Panc1 (cell line): ENCODE measurements around the gene PPP4R3A. TPM values are rescaled to one million over a fixed set of nuclear protein-coding genes. Genes with fewer than 3 reads are reported as not detected.
"Not testable (repeated sequence)": the region's sequence is repeated elsewhere in the genome, so short reads cannot be mapped to it uniquely, and the experiment has no call there.

Experiments used
- ATAC-seq: fragments of 200-7000 bp; cut with Tn5 transposase; 2 replicates; pipeline ENCODE4 v1.9.1; 2020; ENCODE audit warnings: mild to moderate bottlenecking, moderate library complexity
- BruUV-seq: library from RNA; stranded (reverse); fragments of 400-500 nt; replicated peaks from 2 replicates; lab custom pipeline; 2021; lab: Mats Ljungman, UMichigan
- CTCF ChIA-PET: fragments of 300-600 bp; sonication (Branson Sonifier 250); formaldehyde crosslinking; loops from one replicate; lab custom pipeline; 2022; ENCODE audit warnings: antibody characterized with exemption; lab: Charles Lee
- POLR2A ChIA-PET: fragments of 300-600 bp; sonication (Branson Sonifier 250); formaldehyde crosslinking; loops from one replicate; lab custom pipeline; 2022; ENCODE audit warnings: antibody characterized with exemption; lab: Charles Lee
- DNase-seq: peaks from one replicate; pipeline ENCODE4 v3.0.0-alpha.2; 2010; ENCODE audit warnings: low read depth, low spot score
- H3K27ac ChIP-seq: 2 replicates; pipeline ENCODE4 v1.5.1; 2011; ENCODE audit warnings: mild to moderate bottlenecking, low read length, inconsistent platforms
- H3K27me3 ChIP-seq: fragments of 200-500 bp; sonication (Bioruptor generic); 2 replicates; pipeline ENCODE4 v1.6.0; 2014; ENCODE audit warnings: low read length, inconsistent platforms; ENCODE audit not compliant: control insufficient read depth, insufficient read depth
- H3K36me3 ChIP-seq: fragments of 200-500 bp; sonication (Bioruptor generic); 2 replicates; pipeline ENCODE4 v1.5.1; 2014; ENCODE audit warnings: inconsistent platforms, mild to moderate bottlenecking, low read length, moderate library complexity; ENCODE audit not compliant: control insufficient read depth, insufficient read depth
- H3K4me1 ChIP-seq: 2 replicates; pipeline ENCODE4 v1.5.1; 2011; ENCODE audit warnings: inconsistent platforms, mild to moderate bottlenecking, low read length, moderate library complexity; ENCODE audit not compliant: control insufficient read depth, insufficient read depth
- H3K4me3 ChIP-seq, 2 experiments: 2 replicates each; pipeline ENCODE4 v1.5.1; 2011 to 2012; ENCODE audit warnings: low read depth in 2 of 2, low read length in 2 of 2, mild to moderate bottlenecking in 2 of 2, inconsistent platforms in 1 of 2, moderate library complexity in 1 of 2
- H3K9me3 ChIP-seq: fragments of 200-500 bp; sonication (Bioruptor generic); 2 replicates; pipeline ENCODE4 v1.5.1; 2014; ENCODE audit warnings: low read depth, mild to moderate bottlenecking, inconsistent platforms, low read length, moderate library complexity; ENCODE audit not compliant: control insufficient read depth, insufficient read depth
- POLR2AphosphoS5 ChIP-seq: IDR thresholded peaks from 2 replicates; pipeline ENCODE4 v1.6.1; 2012; ENCODE audit warnings: mild to moderate bottlenecking, low read depth, low read length, moderate library complexity
- SIN3A ChIP-seq: IDR thresholded peaks from 2 replicates; pipeline ENCODE4 v1.6.1; 2012; ENCODE audit warnings: low read depth, mild to moderate bottlenecking, low read length, moderate library complexity, borderline replicate concordance; ENCODE audit not compliant: insufficient read depth
- TCF7L2 ChIP-seq: IDR thresholded peaks from 2 replicates; pipeline ENCODE4 v1.6.1; 2011; ENCODE audit warnings: mild to moderate bottlenecking, low read depth, low read length, inconsistent platforms
- in situ Hi-C: cut with HindIII; loops from 2 replicates; pipeline ENCODE4 v1.10.0; 2016; ENCODE audit warnings: low sequenced_read_pairs, low pct_unique_long_range_greater_than_20kb
- intact Hi-C: fragments of 100-400 bp; cut with micrococcal nuclease; formaldehyde crosslinking; loops from one replicate; pipeline ENCODE4 v1.10.0; 2022; ENCODE audit not compliant: unreplicated experiment
- total RNA-seq: library from RNA; stranded (reverse); gene quantifications from one replicate; pipeline ENCODE4 v1.2.1, GENCODE V29; 2021; ENCODE audit not compliant: unreplicated experiment
- TF ChIP-seq, protein P1 (sequence below): fragments of 450-650 bp; IDR thresholded peaks from 2 replicates; pipeline ENCODE4 v1.5.1; 2017; ENCODE audit warnings: mild to moderate bottlenecking
- TF ChIP-seq, protein P2 (sequence below), 2 experiments: IDR thresholded peaks; 2 replicates each; pipeline ENCODE4 v1.6.1; 2011 to 2012; ENCODE audit warnings: low read depth in 2 of 2, control low read depth in 1 of 2, low read length in 1 of 2, mild to moderate bottlenecking in 1 of 2, moderate library complexity in 1 of 2; ENCODE audit not compliant: insufficient read depth in 1 of 2

PPP4R3A gene
- total RNA-seq, 1 experiment from 2014 or later: 54.8 TPM

- Histone ChIP-seq H3K4me3 (no peak overlapping the region), H3K9me3 (no peaks in the 10 kb centered on the region), H3K27me3 (no peaks in the 10 kb centered on the region; the same call in 1 of the 2 replicates), H3K36me3 (no peaks in the 10 kb centered on the region), H3K4me1 (no peaks in the 10 kb centered on the region), H3K27ac (no peak overlapping the region)
- ATAC-seq (no peak), DNase-seq (no peak)
- ChIA-PET POLR2A (no interaction called here), CTCF (no interaction called here)
- intact Hi-C loops (no loop called here), in situ Hi-C loops (no loop called here)
- TF ChIP-seq, protein P1, sequence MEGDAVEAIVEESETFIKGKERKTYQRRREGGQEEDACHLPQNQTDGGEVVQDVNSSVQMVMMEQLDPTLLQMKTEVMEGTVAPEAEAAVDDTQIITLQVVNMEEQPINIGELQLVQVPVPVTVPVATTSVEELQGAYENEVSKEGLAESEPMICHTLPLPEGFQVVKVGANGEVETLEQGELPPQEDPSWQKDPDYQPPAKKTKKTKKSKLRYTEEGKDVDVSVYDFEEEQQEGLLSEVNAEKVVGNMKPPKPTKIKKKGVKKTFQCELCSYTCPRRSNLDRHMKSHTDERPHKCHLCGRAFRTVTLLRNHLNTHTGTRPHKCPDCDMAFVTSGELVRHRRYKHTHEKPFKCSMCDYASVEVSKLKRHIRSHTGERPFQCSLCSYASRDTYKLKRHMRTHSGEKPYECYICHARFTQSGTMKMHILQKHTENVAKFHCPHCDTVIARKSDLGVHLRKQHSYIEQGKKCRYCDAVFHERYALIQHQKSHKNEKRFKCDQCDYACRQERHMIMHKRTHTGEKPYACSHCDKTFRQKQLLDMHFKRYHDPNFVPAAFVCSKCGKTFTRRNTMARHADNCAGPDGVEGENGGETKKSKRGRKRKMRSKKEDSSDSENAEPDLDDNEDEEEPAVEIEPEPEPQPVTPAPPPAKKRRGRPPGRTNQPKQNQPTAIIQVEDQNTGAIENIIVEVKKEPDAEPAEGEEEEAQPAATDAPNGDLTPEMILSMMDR: no peak
- TF ChIP-seq TCF7L2: no peak
- TF ChIP-seq SIN3A: no peak
- TF ChIP-seq, protein P2, sequence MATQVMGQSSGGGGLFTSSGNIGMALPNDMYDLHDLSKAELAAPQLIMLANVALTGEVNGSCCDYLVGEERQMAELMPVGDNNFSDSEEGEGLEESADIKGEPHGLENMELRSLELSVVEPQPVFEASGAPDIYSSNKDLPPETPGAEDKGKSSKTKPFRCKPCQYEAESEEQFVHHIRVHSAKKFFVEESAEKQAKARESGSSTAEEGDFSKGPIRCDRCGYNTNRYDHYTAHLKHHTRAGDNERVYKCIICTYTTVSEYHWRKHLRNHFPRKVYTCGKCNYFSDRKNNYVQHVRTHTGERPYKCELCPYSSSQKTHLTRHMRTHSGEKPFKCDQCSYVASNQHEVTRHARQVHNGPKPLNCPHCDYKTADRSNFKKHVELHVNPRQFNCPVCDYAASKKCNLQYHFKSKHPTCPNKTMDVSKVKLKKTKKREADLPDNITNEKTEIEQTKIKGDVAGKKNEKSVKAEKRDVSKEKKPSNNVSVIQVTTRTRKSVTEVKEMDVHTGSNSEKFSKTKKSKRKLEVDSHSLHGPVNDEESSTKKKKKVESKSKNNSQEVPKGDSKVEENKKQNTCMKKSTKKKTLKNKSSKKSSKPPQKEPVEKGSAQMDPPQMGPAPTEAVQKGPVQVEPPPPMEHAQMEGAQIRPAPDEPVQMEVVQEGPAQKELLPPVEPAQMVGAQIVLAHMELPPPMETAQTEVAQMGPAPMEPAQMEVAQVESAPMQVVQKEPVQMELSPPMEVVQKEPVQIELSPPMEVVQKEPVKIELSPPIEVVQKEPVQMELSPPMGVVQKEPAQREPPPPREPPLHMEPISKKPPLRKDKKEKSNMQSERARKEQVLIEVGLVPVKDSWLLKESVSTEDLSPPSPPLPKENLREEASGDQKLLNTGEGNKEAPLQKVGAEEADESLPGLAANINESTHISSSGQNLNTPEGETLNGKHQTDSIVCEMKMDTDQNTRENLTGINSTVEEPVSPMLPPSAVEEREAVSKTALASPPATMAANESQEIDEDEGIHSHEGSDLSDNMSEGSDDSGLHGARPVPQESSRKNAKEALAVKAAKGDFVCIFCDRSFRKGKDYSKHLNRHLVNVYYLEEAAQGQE (IDR thresholded peaks at IDR 0.05; ENCODE audit: insufficient read depth in 1 of 2, low read depth in 2 of 2, low read length in 1 of 2): no peak
- no peak for TF ChIP-seq POLR2AphosphoS5
- no TSS peak for BruUV-seq
Observed at GRCh38 chr14:91536327-91536726, 26.2 kb upstream of the PPP4R3A start.

DNA sequence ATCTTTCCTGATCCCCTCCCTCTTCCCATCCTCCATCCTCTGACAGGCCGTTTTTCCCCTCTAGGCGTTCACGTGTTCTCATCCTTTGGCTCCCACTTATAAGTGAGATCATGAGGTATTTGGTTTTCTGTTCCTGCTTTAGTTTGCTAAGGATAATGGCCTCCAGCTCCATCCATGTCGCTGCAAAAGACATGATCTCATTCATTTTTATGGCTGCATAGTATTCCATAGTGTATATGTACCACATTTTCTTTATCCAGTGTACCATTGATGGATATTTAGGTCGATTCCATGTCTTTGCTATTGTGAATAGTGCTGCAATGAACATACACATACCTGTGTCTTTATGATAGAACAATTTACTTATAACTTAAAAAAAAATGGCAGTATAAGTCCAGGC lies 23.9 kb upstream of the PPP4R3A start:
- POLR2A ChIA-PET: interaction anchor here (0.7 kb wide), 1 partner anchor 480 kb away, joined by 12 read pairs; no protein-coding TSS in a partner anchor
- ATAC-seq, BruUV-seq, DNase-seq, CTCF ChIA-PET, H3K4me1 ChIP-seq, H3K36me3 ChIP-seq, H3K27ac ChIP-seq, H3K9me3 ChIP-seq, H3K4me3 ChIP-seq, H3K27me3 ChIP-seq, in situ Hi-C loops, intact Hi-C loops: not testable (repeated sequence)

GRCh38 chr14:91533623-91534022 lies 23.5 kb upstream of the PPP4R3A start:
- intact Hi-C loops (no loop called here), in situ Hi-C loops (no loop called here)
- Histone ChIP-seq H3K27ac (no peak overlapping the region), H3K4me3 (no peak overlapping the region), H3K4me1 (no peaks in the 10 kb centered on the region), H3K27me3 (no peaks in the 10 kb centered on the region; the same call in 1 of the 2 replicates), H3K36me3 (no peaks in the 10 kb centered on the region), H3K9me3 (no peaks in the 10 kb centered on the region)
- POLR2A ChIA-PET: no interaction called here
- DNase-seq (no peak), ATAC-seq (no peak)
- no TSS peak for BruUV-seq
- CTCF ChIA-PET: no interaction called here
- no peak for TF ChIP-seq TCF7L2
- no peak for TF ChIP-seq SIN3A
- TF ChIP-seq, protein P2 (IDR thresholded peaks at IDR 0.05; ENCODE audit: insufficient read depth in 1 of 2, low read depth in 2 of 2, low read length in 1 of 2): no peak
- TF ChIP-seq, protein P1: no peak
